ENCODE measurements around the gene NUTF2. TPM values are rescaled to one million over a fixed set of nuclear protein-coding genes. Genes with fewer than 3 reads are reported as not detected.

Gene NUTF2
- polyA plus RNA-seq, 1 donor, result 120 TPM

DNA sequence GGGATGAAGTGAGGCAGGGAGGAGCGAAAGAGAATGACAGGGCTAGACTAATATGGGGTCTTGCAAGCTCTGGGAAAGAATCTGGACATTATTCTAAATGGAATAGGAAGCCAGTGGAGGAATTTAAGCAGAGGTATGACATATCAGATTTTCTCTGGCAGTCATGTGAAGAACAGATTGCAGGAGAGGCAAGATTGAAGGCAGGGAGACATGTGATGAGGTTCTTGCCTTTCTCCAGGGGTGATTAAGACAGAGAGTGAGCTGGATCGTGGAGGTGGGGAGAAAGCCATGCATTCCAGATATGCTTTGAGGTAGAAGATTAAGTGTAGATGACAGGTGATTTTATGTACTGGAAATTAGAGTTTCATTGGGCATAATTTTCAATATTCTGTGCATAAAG, 8.9 kb upstream of the NUTF2 start:
- DNase-seq (ENCODE audit: low read depth), result no peak

DNA sequence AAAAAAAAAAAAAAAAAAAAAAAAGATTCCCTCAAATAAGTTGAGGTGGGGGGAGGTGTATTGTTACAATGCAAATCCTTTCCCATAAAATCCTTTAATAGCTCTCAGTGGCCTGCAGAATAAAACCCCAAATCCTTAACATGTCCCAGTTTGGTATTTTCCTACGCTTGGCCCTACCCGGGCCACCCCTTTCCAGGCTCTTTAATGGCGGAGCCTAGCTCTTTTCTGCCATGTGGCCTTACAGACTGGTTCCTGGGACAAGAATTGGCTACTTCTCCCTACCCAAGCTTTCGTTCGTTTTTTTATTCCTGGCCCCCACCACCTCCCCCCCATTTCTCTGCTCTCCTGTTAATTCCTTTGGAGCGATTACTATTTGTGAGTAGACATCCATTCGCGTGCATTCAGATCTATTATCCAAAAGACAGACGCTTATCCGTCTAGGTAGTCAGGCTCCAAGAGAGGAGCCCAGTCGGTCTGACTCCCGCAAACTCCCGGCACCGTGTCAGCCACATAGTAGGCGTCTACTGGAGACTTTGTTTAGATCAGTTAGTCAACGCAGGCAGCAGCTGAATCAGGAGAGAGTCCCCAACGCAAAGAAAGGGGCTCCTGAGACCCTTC, 5.4 kb upstream of the NUTF2 start:
- DNase-seq (ENCODE audit: low read depth), result no peak

DNA sequence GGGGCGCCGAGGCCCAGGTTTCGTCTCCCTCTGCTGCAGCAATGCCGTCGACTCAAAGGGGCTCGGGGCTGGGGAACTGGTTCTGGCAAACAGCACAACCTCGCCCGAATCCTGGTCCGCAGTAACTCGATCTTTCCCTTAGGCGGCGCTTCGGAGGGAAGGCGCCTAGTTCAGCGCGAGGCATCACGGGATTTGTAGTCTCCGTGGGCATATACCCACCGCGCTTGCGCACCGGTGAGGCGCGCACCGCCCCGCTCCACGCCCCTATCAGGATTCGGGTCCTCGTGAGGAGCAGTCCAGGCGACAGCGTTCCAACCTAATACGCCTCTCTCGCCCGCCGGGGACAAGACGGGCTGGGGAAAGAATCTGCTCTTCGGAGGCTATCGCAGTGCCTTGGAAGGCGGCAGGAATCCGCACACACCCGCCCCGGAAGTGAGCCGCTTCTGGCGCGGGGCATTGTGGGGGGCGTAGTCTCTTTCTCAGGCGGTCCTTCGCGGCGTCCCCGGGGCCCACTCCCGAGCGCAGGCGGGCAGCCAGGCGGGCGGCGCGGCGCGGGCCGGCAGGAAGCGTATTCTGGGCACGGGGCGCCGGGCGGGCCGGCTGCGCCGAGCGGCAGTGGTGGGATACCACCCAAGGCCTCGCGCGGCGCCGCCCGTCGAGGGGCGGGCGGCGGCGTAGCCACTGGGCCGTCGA, 4.8 kb upstream of the NUTF2 start, which contains the start of gene THAP11:
Gene THAP11 (plus strand): TSS at position 505 of the 693 bp plus-strand sequence. CDS start 235 bp downstream, outside the sequence.
- peak; percentile 90 for DNase-seq (ENCODE audit: low read depth)

DNA sequence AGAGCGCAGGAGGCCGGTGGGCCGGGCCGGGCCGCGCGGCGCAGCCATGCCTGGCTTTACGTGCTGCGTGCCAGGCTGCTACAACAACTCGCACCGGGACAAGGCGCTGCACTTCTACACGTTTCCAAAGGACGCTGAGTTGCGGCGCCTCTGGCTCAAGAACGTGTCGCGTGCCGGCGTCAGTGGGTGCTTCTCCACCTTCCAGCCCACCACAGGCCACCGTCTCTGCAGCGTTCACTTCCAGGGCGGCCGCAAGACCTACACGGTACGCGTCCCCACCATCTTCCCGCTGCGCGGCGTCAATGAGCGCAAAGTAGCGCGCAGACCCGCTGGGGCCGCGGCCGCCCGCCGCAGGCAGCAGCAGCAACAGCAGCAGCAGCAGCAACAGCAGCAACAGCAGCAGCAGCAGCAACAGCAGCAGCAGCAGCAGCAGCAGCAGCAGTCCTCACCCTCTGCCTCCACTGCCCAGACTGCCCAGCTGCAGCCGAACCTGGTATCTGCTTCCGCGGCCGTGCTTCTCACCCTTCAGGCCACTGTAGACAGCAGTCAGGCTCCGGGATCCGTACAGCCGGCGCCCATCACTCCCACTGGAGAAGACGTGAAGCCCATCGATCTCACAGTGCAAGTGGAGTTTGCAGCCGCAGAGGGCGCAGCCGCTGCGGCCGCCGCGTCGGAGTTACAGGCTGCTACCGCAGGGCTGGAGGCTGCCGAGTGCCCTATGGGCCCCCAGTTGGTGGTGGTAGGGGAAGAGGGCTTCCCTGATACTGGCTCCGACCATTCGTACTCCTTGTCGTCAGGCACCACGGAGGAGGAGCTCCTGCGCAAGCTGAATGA, 4.0 kb upstream of the NUTF2 start:
- DNase-seq (ENCODE audit: low read depth), result no peak

DNA sequence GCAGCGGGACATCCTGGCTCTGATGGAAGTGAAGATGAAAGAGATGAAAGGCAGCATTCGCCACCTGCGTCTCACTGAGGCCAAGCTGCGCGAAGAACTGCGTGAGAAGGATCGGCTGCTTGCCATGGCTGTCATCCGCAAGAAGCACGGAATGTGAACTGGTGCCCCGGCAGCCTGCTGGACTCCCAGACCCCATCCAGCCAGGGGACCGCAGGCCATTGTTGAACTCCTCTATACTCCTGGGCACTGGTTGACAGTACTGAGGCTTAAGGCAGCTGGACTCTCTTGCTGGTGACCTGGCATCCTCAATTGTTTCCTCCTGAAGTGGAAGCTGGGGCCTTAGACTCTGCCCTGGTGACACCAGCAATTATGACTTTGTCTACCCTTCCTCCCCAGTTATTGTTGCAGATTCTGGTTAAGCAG, 3.4 kb upstream of the NUTF2 start:
- no peak for DNase-seq (ENCODE audit: low read depth)

DNA sequence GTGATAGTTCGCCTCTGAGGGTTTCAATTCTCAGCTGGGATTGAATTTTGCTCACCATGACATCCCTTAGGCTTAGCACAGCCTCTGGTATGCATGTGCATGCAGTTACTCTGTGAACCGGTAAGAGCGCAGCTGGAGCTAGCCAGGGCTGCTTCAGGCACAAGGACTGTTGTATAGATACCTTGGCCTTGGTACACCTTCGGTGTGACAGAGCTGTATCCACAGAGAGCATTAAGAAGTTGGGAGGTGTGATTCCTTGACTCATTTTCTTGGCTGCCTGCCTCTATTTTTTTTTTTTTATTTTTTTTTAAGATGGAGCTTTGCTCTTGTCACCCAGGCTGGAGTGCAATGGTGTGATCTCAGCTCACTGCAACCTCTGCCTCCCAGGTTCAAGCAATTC, 2.2 kb upstream of the NUTF2 start:
- DNase-seq (ENCODE audit: low read depth), result no peak

DNA sequence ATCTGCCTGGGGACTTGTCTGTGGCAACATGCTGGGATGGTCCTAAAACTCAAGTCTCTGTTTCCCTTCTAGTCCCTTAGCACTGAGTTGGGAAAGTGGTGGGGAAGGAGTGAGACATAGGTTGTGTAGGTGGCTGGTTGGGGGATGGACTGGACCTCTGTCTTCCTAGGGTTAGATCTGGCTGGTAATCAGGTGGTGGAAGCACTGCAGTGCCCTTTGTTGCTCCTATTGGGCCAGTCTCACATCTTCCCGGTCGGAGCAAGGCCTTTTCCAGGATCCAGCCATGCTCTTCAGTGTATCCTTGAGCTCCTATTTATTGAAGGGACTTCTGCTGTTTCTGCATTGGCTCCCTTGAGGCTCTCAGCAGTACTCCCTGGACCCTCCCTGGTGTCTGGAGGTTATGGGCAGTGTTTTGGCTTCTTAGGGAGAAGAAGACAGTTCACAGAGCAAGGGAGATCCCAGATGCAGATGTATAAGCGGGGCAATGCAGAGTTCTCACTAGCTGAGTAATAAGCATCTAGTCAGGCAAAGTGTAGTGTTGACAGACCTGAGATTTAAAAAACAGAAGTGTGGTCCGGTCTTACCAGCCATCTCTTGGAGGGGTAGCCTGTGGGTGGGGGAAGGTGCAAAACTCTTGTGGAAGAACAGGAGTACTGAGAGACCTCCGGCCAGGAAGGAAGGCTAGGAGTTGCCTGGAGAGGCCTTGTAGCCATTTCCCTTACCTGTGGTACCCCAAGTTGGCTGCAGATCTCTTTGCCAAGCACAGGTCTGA, 1.3 kb upstream of the NUTF2 start:
- DNase-seq (ENCODE audit: low read depth), result no peak

DNA sequence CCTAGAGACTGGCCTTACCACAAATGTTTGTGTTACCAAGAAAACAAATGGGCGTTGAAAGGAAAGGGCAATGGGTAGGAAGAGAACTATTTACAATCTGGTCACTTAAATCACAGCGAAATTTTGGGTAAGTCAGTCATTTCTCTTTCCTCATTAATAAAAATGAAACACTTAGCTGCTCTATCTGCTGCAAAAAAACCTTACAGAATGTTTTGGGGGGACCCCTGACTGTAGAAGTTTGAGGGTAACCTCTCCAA, 742 bp upstream of the NUTF2 start:
- no peak for DNase-seq (ENCODE audit: low read depth)

DNA sequence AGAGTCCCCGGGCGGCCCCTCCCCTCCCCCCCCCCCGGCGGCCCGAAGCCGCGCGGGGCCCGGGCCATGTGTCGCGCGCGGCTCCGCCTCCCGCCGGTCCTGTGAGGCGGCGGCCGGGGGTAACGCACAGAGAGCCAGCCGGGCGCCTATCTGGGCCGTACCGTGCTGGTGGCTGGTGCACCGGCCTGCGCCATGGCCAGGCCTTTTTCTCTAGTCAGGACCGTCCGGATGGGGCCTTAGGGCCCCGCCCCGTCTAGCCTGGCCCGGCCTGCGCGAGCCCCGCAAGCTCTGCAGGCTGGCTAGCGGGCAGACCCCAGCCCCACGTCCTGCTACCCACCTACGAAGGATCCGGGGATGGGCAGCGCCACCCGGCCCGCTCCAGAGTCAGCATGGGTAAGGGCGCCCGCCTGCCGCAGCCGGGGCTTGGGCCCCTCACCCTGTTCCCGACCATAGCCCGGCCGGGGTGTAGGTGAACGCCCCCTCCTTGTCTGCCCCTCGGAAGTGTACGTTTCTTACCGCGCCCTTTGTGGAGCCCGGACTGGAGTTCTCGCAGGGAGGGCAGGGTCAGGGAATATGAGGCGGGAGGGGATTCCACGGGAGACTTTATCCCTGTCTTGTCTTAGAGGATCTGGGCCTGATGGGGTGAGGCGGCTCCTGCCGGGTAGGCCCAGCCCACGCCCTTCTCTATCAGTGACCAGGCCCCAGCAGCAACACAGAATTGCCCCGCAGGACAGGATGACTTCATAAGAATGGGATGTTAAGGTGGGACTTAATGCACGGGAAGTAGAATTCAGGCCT, 530 bp downstream of the NUTF2 start, which contains the start of gene CENPT:
Gene CENPT (minus strand): TSS at position 630 of the 798 bp plus-strand sequence. CDS start 13,834 bp downstream, outside the sequence.
- no peak for DNase-seq (ENCODE audit: low read depth)

DNA sequence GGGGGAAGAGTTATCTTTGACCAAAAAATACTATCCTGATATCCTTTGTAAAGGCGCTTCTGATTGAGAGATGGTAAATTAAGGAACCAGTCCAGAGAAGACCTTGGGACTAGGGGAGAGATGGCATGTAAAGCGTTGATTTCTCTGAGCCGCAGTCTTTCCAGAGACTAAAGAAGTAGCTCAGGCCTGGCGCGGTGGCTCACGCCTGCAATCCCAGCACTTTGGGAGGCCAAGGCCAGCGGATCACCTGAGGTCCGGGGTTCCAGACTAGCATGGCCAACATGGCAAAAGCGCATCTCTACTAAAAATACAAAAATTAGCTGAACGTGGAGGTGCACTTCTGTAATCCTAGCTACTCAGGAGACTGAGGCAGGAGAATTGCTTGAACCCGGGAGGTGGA, 1.4 kb downstream of the NUTF2 start:
- no peak for DNase-seq (ENCODE audit: low read depth)

DNA sequence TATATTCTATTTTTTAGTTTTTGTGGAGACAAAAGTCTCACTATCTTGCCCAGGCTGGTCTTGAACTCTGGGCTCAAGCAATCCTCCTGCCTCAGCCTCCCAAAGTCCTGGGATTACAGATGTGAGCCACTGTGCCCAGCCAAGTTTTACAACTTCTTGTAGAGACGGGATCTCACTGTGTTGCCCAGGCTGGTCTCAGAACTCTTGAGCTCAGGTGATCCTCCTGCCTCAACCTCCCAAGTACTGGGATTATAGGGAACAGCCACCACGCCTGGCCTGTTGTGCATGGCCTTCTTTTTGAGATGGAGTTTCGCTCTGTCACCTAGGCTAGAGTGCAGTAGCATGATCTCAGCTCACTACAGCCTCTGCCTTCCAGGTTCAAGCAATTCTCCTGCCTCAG, 6.9 kb downstream of the NUTF2 start:
- no peak for DNase-seq (ENCODE audit: low read depth)

DNA sequence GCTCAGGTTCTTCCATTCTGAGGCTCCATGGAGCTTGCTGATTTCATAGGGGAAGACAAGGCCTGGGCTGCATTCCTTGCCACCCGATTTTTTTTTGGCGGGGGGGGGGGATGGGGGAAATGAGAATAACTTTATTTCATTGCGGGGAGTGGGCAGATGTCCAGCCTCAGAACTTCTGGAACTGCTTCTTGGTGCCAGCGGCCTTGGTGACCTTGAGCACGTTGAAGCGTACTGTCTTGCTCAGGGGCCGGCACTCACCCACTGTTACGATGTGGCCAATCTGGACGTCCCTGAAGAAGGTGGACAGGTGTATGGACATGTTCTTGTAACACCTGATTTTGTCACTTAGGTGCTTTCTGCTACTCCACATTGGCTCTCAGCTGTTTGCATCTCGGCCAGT, 9.1 kb downstream of the NUTF2 start:
- no peak for DNase-seq (ENCODE audit: low read depth)

DNA sequence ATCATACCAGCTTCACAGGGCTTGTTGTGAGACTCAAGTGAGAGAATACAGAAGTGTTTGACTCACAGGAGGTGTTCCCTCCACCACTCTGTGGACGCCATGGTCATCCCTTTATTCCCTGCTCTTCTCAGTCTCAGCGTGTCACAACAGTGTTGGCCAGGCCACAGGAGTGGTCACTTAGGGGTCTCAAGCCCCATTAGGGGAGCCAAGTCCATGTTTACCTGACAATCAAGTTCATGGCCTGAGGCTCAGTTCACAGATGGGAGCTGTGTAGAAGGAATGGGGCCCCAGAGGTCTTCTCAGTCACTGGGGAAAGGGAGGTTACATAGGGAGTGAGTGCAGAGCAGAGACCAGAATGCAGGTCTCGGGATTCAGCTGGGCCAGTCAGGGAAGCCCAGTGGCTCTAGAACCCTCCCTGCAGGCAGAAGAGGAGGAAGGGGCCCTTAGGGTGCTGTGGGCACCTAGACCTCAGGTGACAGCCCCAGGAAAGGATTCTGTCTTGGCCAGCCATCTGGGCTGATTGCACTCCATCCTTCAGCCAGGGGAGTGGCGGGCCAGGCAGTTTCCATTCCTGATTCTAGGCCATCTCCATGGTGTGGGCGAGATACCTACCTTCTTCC, 10.3 kb downstream of the NUTF2 start:
- no peak for DNase-seq (ENCODE audit: low read depth)

DNA sequence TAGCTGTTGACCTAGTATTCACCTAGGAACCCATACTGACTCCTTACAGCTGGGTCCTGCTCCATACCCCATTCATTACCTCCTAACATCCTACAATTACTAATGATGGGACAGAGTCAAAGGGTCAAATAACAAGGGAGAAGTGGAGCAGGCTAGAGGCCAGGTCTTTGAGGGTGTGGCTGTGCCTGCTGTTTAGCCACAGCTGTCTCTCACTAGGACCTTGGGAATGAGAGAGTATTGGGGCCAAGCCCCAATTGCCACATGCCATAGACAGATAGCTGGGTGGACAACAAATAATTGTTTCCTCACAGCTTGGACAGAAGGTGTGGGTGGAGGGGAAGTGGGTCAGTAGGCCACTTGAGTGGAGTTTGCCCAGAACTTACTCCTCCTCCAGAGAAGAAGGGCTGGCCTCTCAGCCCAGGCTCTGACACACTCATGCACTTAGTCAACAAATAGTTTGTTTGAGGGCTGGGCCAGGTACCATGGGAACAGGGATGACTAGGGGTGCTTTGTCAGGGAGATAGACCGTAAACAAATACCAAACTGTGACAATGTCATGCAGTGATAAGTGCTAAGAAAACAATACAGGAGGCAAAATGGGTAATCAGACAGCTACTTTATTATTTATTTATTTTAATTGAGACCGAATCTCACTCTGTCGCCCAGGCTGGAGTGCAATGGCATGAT, 11.0 kb downstream of the NUTF2 start:
- DNase-seq (ENCODE audit: low read depth), result no peak

DNA sequence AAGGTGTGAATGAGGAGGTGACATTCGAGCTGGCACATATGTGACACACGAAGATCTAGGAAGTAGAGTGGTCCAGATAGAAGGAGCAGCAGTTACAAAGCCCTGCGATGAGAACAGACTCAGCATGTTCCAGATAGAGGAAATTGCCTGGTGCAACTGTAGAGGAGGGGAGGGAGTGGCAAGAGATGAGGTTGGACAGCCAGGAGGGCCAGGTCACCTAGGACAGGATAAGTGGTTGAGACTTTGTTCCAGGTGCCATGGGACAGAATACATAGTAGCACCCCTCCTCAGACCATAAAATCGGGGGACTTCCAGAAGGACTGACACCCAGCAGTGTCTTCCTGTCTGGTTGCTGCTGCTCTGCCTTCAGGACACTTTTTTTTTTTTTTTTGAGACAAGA, 11.8 kb downstream of the NUTF2 start:
- no peak for DNase-seq (ENCODE audit: low read depth)

DNA sequence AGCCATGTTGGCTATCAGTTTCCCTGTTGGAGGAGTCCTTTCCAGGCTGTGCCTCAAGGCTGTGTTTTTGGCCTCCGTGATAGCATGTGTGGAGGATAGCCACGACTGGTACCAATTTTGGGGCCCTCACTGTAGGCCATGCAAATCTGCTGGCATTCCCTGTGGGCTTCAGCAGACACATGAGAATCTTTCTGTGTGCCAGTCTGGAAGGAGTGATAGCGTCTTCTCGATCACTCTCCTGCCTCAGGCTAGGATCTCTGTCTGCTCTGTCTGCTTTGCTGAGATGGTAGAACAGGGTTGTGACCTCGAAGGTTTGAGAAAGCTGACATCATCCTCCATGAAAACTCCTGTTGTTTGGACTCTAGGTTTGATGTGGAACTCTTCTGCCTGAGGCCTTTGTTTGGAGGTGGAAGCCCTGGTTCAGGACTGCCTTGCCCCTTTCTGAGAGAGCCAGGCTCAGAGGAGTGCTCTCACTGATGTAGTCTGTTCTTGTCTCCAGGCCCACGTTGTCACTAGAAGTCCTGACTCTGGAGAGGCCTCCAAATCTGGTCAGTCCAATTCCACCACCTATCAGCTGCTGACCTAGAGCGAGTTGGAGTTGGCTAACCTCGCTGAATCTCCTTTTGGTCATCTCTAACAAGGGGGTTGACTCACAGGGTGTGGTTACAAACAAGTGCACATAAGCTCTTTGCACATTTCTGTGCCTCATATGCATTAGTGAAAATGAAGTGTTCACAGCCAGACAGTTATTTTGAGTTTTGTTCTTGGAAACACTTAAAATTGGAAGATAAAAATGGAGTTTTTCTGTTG, 14.1 kb downstream of the NUTF2 start:
- no peak for DNase-seq (ENCODE audit: low read depth)

DNA sequence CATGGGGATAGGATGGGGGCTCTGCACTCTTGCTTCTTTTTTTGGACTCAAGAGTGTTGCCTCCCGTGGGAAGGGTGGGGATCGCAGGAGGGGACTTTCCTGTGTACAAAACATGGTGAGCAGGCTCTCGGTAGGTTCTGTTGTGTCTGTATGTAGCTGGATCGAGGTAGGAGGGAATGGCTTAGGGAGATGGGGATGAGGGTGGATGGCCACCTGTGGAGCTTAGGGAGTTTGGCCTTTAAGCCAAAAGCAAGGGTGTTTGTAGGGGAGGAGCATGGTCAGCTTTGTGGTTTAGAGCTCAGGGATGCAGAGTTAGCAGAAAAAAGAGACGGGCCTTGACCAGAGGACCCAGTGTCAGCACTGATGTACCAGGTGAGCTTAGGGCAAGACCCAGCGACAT, 15.1 kb downstream of the NUTF2 start:
- DNase-seq (ENCODE audit: low read depth), result no peak

DNA sequence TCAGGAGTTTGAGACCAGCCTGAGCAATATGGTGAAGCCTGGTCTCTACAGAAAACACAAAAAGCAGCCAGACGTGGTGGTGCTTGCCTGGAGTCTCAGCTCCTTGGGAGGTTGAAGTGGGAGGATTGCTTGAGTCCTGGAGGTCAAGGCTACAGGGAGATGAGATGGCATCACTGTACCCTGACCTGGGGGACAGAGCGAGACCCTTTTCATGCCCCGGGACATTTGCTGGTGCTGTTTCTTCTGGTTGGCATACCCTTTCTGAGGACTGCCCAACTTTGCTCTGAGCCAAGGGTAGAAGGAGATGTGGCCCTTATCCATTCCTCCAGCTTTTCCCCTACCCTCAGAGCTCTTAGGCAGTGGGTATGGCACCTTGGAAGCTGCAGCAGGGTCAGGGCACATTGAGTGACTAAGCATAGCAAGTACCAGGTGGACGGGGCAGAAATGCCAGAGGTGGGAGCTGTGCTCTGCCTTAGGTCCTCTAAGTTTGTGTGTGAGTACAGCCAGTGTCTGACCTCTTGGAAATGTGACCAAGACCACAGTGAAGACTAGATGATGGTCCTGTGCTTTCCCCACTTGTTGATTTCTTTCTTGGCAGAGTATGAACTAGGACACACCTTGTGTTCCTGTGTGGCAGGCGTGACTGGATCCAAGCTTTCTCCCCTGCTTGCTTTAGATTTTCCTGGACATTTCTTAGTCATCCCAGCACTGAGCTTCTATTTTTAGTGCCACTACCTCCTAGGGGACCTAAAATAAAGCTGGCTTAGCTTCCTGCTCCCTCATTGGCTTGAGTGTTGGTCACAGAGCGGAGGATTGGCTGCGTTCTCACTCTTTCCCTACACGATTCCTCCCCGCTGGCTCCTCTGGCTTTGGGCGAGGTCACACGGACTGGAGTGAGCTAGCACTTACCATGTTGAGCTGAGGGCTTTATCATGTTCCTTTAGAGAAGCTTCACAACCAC, 16.2 kb downstream of the NUTF2 start:
- peak; percentile 72 for DNase-seq (ENCODE audit: low read depth)
